Non-pigmented ciliary epithelial cell (primary cell): ENCODE measurements around the gene ZNF577.
A peak's percentile ranks its signal among the peaks of the same experiment; 100 is the strongest.
"Not testable (repeated sequence)": the region's sequence is repeated elsewhere in the genome, so short reads cannot be mapped to it uniquely, and the experiment has no call there.

Experiments used
- DNase-seq: peaks from one replicate; pipeline ENCODE4 v3.0.0-alpha.2; 2010; ENCODE audit warnings: low read depth

ZNF577 gene

GRCh38 chr19:51887522-51888498, at the start of gene ZNF577:
TSS of gene ZNF577 (minus strand) at chr19:51887951. CDS start at chr19:51880382, 7,569 bp downstream.
- DNase-seq: peak; percentile 61

GRCh38 chr19:51931921-51932320, 44.2 kb upstream of the ZNF577 start:
- DNase-seq: no peak

DNA sequence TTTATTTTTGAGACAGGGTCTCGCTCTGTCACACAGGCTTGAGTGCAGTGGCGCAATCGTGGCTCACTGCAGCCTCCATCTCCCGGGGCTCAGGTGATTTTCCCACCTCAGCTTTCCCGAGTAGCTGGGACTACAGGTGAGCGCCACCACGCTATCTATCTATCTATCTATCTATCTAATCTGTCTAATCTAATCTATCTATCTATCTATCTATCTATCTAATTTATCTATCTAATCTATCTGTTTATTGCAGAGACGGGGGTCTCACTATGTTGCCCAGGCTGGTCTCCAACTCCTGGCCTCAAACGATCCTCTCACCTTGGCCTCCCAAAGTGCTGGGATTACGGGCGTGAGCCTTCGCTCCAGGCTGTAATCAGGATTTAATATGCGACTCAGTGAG, 40.1 kb upstream of the ZNF577 start:
- no peak for DNase-seq

DNA sequence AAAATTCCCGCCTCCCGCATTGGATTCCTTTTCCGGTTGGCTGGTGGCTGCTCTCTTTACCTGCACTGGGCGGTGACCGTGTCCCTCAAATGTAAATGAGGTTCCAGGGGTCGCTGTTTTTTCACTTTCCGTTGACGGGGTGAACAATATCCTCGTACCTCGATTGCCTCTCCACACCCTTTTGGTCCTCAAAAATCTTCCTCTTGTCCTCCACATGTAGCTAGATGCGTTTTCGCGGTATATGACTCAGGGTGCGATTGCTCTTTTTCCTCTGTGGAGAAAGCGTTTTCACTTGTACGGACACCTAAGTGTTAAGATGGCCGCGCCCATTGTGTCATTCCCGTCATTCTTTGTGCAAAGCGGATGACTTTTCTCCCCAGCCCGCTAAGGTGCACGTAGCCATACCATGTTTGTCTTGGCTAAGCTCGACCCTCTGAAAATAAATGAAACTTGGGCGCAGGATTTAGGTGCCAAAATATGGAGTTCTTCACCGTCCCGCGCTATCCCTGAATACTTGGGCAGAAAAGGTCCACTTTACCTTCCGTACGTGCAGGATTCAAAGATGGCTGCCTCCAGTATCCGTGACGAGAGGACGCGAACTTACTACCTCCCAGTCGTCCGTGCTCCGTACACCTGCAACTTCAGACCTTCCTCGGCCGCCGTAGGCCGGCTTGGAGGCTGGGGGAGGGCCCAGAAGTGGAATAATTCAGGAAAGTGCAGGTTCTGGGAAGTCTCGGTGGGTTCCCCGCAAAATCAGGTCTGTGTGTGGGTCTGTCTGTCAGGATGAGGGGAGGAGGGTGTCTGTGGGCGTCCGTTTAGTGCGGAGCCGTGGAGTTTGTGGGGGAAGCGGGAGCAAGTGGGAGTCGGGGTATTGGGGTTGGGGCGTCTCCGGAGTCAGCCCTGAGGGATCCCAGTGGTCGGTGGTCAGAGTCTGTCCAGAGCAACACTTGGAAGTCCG, 39.3 kb upstream of the ZNF577 start, which contains the start of gene ZNF613:
TSS of gene ZNF613 (plus strand) at position 689 of the 958 bp plus-strand sequence. CDS start 8,749 bp downstream, outside the sequence.
- DNase-seq: peak; percentile 79

- no peak for DNase-seq
Observed at GRCh38 chr19:51926426-51926783, 38.7 kb upstream of the ZNF577 start.

DNA sequence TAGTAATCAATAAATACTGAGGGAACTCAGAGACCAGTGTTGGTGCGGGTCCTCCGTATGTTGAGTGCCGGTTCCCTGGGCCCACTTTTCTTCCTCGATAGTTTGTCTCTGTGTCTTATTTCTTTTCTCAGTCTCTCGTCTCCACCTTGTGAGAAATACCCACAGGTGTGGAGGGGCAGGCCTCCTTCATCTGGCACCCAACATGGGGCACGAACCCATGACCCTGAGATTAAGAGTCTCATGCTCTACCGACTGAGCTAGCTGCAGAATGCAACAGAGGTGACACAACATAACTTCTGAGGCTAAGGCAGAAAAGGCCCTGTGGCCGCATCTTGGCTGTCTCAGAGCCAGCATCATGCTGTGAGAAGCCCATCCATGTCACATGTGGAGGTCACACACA, 34.2 kb upstream of the ZNF577 start:
- DNase-seq: no peak

DNA sequence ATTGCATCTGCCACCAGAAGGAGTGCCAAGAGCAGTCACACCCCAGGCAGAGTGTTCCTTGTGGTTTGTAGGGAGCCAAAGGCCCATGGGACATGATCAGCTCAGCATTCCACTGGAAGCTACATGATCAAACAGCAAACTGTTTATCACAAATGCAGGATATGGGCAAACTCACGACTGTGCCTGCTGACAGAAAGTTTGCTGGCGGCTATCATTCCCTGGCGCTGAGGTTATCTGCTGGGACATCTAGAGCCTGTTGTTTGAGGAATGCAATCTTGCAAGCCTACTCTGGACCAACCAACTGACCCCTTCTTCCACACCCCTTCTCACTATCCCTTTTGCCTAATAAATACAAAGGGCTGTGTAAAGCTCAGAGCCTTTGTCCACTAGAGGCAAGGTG, 31.9 kb upstream of the ZNF577 start:
- no peak for DNase-seq

DNA sequence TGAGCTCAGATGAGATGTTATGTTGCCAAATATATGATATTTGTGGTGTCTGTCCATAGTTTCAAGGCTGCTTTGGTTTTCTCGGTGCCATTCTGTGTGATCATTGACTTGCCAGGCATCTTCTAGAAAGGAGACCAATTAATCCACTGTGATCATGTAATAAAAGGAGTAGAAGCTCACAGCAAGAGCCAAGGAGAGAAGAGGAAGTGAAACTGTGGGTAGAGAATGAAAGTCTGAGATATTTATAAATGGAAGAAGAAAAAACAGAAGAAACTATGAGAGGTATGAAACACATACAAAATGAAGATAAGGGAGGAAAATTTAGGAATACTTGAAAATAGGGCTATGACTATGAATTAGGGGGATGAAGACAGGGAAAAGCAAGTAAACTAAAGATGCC, 28.4 kb upstream of the ZNF577 start:
- DNase-seq: no peak

DNA sequence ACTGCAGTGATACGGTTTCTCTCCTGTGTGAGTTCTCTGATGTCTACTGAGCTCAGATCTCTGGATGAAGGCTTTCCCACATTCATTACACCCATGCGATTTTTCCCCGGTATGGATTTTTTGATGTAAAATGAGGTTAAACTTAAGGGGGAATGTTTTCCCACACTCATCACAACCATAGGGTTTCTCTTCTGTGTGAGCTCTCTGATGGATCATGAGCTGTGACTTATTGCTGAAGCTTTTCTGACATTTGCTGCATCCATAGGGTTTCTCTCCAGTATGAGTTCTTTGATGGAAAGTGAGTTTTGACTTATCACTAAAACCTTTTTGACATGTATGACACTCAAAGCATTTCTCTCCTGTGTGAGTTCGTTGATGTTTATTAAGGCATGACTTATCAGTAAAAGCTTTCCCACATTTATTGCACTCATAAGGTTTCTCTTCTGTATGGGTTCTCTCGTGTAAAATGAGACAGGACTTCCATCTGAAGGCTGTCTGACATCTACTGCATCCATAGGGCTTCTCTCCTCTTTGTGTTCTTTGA, 27.6 kb upstream of the ZNF577 start:
- DNase-seq: no peak

DNA sequence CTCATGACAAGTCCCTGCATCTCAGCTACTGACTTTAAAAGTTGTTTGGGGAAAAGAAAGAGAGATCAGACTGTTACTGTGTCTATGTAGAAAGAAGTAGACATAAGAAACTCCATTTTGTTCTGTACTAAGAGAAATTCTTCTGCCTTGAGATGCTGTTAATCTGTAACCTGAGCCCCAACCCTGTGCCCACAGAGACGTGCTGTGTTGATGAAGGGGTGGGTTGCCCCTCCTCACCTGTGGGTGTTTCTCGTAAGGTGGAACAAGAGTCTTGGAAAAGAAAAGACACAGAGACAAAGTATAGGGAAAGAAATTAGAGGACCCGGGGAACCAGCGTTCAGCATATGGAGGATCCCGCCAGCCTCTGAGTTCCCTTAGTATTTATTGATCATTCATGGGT, 20.2 kb upstream of the ZNF577 start:
- not testable (repeated sequence) for DNase-seq

GRCh38 chr19:51906108-51906507, 18.4 kb upstream of the ZNF577 start:
- not testable (repeated sequence) for DNase-seq

DNA sequence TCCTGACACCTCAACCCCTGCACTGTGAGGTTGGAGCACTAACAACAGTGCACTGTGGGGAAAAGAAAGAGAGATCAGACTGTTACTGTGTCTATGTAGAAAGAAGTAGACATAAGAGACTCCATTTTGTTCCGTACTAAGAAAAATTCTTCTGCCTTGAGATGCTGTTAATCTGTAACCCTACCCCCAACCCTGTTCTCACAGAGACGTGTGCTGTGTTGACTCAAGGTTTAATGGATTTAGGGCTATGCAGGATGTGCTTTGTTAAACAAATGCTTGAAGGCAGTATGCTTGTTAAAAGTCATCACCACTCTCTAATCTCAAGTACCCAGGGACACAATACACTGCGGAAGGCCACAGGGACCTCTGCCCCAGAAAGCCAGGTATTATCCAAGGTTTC, 17.9 kb upstream of the ZNF577 start:
- not testable (repeated sequence) for DNase-seq

DNA sequence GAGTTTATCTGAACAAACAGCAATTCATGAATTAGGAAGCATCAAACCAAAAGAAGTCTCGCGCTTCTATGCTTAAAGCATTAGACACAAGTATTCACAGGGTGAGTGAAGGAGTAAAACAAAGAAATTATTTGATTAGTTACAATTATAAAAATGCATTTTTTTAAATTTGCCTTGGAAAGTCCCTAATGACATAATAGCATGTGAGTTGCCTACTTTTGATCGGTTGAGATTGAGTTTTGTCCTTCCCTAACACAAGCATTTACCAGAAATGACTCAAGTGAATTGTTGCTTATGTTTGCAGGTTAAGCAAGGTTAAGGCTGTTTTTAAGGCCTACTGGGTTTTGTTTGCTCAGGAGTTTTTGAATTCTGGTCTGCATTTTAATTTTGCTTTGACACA, 17.5 kb upstream of the ZNF577 start:
- DNase-seq: no peak

GRCh38 chr19:51904331-51905165, 16.8 kb upstream of the ZNF577 start, which contains the start of gene ZNF649:
TSS of gene ZNF649 (minus strand) at chr19:51905017. CDS start at chr19:51900107, 4,910 bp downstream.
- DNase-seq: peak; percentile 44

DNA sequence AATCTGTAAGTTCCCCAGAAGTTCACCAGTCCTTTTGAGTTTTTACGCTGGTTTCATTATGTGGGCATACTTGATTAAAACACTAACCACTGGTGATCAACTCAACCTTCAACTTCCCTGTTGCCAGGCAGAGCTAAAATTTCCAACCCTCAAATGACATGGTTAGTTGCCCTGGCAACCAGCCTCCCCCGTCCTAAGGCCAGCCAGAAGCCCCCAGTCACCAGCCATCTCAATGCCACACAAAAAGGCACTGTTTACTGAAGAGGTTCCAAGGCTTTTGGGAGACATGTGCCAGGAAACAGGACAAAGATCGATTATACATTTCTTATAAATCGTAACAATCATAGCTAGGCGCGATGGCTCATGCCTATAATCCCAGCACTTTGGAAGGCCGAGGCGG, 15.4 kb upstream of the ZNF577 start:
- DNase-seq: no peak

DNA sequence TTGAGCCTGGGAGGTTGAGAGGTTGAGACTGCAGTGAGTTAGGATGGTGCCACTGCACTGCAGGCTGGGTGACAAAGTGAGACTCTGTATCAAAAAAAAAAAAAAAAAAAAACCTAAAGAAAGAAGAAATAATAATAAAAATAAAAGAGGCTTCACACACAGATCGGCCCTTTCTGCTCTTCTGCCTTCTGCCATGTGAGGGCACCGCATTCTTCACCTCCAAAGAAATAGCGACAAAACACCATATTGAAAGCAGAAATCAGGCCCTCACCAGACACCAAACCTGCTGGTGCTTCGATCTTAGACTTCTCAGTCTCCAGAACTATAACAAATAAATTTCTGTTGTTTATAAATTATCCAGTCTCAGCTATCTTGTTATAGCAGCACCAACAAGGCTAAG, 14.1 kb upstream of the ZNF577 start:
- DNase-seq: no peak

- DNase-seq: no peak
Observed at GRCh38 chr19:51891193-51891747, 3.5 kb upstream of the ZNF577 start.

GRCh38 chr19:51889934-51890333, 2.2 kb upstream of the ZNF577 start:
- DNase-seq: no peak

GRCh38 chr19:51884713-51885112, 3.0 kb downstream of the ZNF577 start:
- no peak for DNase-seq

DNA sequence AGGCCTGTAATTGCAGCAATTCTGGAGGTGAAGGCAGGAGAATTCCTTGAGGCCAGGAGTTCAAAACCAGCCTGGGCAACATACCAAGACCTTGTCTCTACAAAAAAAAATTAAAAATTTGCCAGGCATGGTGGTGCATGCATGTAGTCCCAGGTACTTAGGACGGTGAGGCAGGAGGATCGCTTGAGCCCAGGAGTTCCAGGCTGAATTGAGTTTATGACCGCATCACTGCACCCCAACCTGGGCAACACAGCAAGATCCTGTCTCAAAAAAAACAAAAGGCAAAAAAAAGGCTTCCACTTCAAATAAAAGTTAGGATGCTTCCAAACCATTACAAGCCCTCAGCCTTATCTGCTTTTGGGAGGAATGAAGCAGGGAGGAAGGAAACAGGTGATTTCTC, 5.2 kb downstream of the ZNF577 start:
- no peak for DNase-seq

DNA sequence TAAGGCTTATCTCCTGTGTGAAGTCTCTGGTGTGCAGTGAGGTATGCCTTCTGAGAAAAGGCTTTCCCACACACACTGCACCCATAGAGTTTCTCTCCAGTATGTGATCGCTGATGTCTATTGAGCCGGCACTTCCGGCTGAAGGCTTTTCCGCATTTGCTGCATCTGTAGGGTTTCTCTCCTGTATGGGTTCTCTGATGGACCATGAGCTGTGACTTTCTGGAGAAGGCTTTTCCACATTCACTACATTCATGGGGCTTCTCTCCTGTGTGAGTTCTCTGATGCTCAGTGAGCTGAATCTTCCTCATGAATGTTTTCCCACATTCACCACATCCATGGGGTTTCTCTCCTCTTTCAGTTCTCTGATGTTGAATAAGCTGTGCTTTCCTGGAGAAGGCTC, 14.7 kb downstream of the ZNF577 start:
- DNase-seq: no peak
